GM18498 (cell line): ENCODE measurements around the gene LARGE1.

Source experiments
- ATAC-seq: cut with Tn5 transposase; IDR thresholded peaks from one replicate; pipeline ENCODE4 v1.9.1; 2021; ENCODE audit warnings: mild to moderate bottlenecking, moderate library complexity; ENCODE audit not compliant: unreplicated experiment

Gene LARGE1

DNA sequence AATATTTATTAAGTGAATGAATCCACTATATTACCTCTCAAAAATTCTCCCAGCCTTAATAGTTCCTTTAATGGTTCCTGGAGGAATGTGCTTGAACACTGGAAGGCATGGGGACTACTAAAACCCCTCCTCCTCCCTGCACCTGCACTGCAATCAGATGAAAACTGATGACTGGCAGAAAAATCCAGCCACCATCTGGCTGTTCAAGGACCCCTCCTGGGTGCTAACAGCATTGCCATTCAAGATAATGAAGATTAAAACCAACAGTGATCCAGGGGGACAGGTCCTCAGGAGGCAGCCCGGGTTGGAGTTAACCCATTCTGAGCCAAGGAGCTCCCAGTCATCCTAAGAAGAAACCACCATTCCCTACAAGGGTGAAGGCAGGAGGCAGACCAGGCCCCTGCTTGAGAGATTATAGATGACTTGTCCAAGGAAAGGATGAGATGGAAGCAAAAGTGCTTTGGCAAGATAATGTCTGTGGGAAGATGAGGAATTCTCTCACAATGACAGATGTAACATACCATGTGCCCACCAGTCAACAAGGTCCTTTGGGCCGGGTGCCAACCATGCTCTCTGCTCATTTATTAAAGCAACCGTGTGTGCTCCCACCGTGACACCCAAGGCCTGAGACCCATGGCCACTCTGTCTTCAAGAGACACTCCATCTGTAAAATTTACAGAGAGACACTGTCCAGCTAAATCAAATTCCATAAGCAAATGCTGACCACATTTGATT, 90.6 kb downstream of the LARGE1 start:
- ATAC-seq, result no peak

DNA sequence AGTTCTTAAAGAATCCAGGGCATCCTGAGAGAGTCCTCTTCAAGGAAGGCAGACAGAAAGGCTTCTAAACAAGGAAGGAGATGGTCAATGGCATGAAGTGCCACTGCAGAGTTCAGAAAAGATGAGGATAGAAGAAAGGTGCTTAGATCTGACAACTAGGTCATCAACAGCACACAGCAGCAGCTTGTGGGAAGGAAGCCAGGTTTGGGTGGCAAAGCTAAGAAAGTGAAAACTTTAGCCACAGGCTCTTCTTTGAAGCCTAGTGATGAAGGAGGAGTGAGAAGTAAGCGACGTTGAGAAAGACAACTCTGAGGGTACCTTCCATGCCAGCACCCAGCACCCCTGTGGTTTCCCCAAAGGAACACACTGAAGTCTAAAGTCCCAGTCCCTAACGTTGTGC, 92.0 kb downstream of the LARGE1 start:
- no peak for ATAC-seq

DNA sequence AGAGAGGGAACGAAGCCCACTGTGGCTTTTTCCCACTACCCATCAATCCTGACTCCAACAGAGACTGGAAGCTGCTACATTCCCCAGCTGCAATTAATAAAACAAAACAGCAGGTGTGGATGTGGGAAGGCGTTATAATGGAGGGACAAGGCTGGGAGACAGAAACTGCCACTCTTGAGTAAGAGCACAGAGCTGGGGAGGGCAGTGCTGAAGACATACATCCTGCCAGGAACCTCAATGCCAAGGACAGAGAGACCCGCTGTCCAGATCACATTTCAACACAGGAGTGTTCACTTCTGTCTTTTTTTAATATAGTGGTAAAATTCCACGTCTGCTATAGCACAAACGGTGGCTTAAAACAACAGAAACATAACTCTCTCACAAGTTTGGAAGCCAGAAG, 94.5 kb downstream of the LARGE1 start:
- no peak for ATAC-seq

DNA sequence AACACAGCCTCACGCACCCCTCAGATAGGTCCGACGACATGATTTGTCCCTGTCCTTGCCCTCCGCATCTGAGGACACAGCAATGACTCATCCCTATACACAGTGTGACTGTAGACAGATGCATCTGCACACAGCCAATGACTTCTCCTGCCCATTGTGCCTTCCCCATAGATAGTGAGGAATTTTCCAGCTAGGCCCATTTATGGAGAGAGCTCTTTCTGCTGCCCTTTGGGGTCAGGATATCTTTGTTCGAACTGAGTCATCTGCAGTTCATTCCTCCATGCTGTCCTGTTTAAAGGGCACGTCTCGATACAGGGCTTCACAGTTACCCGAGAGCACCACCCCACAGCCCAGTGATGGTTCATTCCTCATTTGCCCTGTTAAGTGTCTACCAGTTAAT, 96.7 kb downstream of the LARGE1 start:
- ATAC-seq, result no peak

DNA sequence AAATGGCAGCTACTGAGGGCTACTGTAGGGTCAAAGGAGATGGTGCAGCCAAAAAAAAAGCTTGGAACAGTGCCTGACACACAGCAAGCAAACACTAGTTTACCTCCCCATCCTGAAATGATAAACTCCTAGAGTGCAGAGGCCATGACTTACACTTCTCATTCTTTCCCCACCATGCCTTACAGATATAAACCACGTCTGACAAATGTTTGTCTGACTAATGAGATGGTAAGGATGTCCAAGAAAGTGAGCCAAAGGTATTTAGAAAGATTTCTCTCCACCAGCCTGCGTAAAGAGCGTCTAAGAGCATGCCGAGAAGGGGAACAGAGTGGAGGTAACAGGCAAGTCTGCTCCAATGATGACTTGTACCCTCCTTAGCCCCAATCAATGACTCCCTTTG, 99.0 kb downstream of the LARGE1 start:
- no peak for ATAC-seq

DNA sequence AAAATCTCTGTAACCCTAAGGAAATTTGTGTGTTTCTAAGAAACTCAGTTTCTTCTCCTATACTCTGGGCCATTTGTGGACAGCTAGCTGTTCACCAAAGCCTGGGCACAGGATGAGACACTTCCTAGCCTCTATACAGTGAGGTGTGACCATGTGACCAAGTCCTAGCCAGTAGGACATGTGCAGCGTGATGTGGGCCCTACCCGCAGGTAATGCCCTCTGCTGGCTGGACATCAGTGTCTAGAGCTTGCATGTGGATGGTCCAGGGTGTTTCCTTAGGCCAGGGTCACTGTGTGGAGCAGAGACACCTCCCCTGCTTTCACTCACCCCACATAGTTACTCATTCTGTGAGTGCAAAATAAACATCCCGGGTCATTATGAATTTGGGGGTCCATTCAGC, 100.5 kb downstream of the LARGE1 start:
- no peak for ATAC-seq

DNA sequence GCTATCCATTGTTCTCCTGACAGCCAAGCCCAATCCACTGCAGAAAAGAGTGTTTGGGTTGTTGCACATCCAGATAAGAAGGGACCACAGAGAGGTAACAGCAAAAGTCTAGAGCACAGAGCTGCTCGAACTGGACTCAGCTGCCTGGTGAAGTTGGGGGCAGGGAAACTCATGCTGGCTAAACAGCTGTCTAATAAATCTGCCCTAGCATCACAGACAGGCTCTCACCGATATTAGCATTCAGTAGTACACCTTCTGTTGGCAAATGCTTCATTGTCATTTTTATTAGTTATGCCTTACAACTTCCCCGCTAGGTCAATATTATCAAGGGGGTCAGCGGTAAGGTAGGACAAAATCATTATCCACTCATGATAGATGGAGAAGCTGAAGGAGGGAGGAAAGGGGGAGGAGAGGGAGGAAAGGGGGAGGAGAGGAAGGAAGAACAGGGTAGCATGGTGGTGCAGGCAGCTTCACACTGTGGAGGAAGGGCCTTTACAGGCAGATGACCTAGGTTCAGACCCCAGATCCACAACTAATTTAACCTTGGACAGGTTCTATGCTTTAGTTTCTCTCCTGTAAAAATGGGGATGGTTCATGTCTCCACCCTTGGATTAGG, 102.7 kb downstream of the LARGE1 start:
- no peak for ATAC-seq

DNA sequence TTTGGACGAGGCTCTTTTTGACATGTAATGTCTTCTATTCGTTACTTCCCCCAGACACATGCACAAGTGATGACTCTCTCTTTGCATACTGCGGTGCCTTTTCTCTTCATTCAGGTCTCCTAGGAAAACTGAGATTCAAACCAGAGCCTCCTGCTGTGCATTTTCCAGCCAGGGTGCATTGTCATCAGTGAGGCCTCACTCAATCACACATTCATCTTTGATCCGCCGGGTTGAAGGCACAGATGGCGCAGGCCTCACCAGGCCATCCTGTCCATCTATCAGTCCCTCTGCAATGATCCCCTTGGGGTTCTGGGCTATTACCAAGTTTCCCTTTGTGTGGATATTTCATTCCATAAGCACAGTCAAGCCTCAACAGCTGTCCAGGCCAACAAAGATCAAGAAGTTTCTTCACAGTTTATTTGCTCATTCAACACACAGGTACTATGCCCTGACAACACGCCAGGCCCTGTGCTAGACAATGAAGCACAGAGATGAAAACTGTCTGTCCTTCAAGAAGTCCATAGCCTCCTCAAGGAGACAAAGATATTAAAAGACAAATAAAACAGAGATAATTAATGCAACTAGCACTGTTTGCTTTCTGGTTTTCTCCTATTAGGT, 107.8 kb downstream of the LARGE1 start:
- ATAC-seq, result no peak

DNA sequence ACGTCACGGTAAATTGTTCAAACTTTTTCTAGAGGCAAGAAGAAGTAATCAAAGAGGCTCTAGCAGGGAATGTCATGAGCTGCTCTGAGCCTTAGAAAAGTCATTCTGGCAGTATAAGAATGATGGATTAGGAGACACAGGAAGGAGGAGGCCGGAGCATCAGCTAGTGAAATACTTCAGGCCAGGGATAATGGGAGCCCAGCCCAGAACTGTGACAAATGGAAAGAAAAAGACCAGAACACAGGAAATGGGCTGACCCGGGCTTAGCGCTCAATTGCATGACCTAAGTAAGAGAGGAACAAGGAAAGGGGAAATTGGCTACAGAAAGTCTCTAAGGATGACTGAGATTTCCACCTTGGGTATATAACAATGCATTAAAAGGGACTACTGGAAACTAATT, 108.6 kb downstream of the LARGE1 start:
- no peak for ATAC-seq

DNA sequence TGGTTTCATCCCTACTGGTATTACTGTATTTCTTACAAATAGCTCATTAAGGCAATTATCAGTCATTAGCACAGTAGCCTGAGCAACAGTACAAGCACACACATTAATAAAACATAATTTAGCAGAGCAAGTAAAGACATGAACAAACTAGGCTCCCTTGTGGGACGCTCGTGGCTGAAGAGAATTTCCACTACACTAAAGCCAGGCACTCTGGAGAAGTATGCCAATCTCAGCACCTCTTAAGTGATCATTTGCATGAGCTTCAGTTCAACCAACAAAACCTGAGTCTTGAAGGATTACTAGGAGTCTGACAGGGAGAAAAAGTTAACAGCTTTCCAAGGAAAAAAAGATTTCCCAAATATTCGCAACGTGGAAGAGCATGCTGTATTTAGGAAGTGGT, 109.1 kb downstream of the LARGE1 start:
- ATAC-seq, result no peak

DNA sequence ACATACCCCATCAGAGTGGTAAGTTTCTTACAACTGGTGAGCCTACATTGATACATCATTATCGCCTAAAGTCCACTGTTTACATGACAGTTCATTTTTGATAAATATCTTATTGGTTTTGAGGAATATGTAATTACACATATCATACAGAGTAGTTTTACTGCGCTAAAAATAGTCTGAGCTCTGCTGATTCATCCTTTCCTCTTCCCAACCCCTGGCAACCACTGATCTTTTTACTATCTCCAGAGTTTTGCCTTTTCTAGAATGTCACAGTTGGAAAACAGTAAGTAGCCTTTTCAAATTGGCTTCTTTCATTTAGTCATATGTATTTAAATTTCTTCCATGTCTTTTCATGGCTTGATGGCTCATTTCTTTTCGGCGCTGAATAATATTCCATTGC, 112.8 kb downstream of the LARGE1 start:
- no peak for ATAC-seq

DNA sequence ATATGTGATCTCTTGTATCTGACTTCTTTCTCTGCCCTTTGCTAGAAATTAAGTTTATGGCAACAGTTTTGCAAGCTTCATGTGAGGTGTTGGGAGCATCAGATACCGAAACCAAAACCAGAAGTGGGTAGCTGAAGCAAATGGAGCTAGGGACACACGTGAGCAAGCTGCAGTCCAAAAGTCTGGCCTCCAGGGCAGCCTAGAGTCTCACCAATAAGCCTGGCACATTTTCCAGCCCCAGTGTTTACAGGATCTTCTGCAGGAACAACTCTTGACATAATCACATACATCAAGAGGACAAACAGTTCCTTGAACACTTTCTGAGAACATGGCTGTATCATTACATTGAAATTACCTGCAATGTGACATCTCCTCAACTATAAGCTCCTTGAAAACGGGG, 114.1 kb downstream of the LARGE1 start:
- no peak for ATAC-seq

DNA sequence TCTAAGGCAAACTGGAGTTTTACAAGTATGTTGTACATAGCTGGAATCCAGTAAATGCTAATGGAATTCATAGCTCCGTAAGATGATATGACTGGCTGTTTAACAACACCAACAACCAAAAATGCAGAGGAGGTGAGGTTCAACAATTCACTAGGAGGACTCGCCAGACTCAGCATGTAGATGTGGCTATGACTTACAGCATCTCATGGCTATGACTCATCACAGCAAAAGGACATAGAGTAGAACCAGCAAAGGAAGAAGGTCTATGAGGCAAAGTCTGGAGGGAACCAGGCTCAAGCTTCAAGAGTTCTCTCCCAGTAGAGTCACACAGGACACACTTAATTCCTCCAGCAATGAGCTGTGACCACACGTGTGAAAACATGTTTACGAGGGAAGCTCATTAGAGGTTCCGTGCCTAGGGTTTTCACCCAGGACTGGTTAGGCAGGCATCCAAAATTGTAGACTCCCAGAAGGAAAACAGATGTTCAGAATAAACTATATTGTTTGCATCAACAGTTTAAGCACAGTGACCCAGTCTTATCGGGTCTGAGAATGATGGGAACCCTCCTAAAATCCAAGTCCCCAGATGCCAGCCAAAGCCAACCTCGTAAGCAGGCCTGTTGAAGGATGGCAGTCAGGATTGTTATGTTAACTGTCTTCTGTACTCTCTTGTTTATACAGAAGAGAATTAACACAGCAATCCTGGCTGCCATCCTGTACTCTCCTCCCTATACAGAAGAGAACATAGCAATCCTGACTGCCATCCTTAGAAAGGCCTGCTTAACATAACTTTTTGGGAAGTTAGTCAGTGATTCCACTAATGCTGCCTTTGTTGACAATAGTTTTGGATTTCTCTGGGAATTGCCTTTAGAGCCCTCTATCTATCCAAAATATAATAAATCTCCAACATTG, 116.6 kb downstream of the LARGE1 start:
- no peak for ATAC-seq

DNA sequence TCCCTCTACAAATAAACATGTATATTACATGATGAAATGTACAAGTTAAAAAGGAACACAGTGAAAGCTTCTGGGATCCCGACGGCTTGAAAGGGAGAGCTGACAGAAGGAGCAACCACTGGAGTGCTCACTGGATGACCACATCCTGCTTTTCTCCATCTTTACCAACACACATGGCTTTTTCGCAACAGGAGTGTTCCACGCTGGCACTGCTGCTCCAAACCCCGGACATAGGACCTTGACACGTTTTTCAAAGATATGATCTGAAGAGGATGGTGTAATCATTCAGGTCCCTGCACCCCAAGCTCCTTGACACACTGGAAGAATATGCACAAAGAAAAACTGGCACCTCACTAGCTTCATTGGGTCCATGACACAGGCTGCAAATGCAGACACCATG, 121.9 kb downstream of the LARGE1 start:
- no peak for ATAC-seq

DNA sequence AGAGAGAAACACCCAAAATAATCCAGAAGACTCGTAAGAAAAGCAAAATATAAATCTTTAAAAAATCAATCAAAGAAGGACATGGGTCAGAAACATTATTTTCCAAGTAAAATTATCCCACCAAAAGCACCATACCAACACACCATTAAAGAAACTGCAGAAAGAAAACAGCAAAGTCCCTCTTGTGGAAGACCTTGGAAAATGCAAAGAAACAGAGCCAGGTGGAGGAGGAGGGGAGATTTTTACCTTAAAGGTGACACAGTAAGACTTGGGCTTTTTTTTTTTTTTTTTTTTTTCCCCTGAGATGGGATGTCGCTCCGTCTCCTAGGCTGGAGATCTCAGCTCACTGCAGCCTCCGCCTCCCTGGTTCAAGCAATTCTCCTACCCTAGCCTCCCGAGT, 123.8 kb downstream of the LARGE1 start:
- no peak for ATAC-seq

DNA sequence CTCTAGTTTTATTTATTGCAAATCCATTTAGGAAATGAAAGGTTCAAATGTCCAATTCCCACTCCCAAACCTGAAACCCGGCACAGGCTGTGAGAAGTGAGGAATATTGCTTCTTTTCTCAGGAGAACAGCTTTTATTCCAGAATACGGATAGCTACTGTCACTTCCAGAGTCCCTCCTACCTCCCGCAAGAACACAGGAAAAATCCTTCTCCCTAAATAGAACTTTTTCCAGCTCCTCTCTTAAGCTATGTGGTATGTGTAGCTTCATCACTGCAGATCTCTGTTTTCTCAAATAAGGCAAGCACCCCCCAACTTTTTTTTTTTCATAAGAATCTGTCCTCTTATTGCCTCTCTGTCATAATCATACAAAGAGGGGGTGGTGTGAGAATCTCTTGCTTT, 126.8 kb downstream of the LARGE1 start:
- ATAC-seq, result no peak

DNA sequence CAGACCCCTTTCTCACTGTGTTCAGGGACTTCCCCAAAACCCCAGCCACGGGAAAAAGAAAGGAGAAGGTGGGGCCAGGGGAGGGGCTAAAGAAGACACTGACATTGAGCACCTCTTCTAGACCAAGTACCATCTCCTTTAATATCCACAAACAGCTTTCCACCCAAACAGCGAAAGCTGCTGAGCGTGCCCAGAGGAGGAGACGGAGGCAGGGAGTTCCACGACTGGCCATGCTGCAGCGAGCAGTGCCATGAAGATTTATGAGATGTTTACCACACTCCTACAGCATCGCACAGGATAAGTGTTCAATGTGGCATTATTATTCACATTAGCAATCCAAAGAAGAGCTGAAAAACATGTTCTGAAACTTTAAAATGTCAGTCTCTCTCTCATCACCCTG, 127.4 kb downstream of the LARGE1 start:
- no peak for ATAC-seq

DNA sequence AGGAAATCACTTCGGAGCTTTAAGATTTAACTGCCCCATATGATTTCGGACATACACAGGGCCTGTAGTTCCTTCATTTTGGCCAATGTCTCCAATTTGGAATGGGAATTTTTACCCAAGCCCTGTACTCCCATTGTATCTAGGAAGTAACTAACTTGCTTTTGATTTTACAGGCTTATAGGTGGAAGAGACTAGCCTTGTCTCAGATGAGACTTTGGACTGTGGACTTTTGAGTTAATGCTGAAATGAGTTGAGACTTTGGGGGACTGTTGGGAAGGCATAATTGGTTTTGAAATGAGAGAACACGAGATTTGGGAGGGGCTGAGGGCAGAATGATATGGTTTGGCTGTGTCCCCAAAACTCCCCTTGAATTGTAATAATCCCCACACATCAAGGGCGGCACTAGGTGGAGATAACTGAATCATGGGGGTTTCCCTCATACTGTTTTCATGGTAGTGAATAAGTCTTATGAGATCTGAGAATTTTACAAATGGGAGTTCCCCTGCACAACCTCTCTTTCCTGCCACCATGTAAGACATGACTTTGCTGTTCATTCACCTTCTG, 130.5 kb downstream of the LARGE1 start:
- no peak for ATAC-seq

DNA sequence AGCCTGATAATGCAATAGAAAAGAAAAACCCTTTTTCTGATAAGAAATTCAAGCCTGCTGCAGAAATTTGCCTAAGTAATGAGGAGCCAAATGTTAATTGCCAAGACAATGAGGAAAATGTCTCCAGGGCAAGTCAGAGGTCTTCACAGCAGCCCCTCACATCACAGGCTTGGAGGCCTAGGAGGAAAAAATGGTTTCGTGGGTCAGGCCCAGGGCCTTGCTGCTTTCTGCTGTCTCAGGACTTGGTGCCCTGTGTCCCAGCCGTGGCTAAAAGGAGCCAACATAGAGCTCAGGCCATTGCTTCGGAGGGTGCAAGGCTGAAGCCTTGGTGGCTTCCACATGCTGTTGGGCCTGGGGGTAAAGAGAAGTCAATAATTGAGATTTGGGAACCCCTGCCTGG, 131.3 kb downstream of the LARGE1 start:
- ATAC-seq, result no peak

DNA sequence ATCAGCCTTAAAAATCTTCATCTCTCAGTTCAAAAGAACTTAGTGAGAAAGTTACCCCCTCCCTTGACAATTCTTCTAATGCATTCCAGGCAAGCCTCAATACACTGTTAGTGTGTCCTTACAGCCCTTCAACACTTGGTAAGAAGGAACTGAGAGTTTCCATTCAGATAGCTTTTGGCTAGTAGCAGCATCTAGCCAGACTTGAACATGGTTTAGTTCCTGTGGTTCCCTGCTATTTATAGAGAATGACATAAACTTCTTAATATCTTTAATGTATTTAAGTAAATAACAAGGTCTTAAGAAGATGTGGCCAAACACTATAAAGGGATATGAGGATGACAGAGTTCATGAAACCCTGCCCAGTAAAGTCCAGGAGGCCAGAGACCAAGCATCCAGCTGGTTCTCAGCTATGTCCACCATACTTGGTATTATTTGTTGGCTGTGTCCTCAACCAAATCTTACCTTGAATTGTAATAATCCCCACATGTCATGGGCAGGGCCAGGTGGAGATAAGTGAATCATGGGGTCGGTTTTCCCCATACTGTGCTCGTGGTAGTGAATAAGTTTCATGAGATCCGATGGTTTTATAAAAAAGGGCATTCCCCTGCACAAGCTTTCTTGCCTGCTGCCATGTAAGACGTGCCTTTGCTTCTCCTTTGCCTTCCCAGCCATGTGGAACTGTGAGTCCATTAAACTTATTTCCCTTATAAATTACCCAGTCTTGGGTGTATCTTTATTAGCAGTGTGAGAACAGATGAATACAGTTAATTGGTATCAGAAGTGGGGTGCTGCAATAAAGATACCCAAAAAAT, 132.4 kb downstream of the LARGE1 start:
- no peak for ATAC-seq
